ENCODE measurements around the gene PCBD1. TPM values are rescaled to one million over a fixed set of nuclear protein-coding genes. Genes with fewer than 3 reads are reported as not detected.
"Not testable (repeated sequence)": the region's sequence is repeated elsewhere in the genome, so short reads cannot be mapped to it uniquely, and the experiment has no call there.

PCBD1 gene
- total RNA-seq, 1 donor from 2014 or later = 25.5 TPM

DNA sequence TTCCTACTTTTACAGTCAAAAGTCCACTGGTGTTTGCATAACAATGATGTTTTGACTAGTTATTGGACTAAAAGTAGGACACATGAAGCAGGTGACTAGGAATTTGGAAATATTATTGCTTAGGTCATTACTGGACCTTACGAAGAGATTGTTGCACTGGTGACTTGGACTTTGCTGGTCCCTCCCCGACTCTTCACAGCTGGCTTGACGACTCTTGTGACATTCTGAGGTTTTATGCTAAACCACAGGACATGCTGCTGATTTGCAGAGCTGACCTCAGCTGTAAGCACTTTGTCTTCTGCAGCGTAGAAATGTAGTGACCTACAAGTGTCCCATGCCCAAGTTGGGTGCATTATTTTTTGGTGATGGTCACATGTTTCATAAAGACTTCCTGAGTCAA, 21.9 kb downstream of the PCBD1 start:
- DNase-seq (ENCODE audit: low spot score) = no peak

GRCh38 chr10:70864935-70865334, 23.4 kb downstream of the PCBD1 start:
- no peak for DNase-seq (ENCODE audit: low spot score)

GRCh38 chr10:70863470-70864160, 24.8 kb downstream of the PCBD1 start:
- DNase-seq (ENCODE audit: low spot score) = no peak

GRCh38 chr10:70861495-70862197, 26.7 kb downstream of the PCBD1 start:
- DNase-seq (ENCODE audit: low spot score) = not testable (repeated sequence)

GRCh38 chr10:70858759-70859158, 29.6 kb downstream of the PCBD1 start:
- DNase-seq (ENCODE audit: low spot score) = no peak

DNA sequence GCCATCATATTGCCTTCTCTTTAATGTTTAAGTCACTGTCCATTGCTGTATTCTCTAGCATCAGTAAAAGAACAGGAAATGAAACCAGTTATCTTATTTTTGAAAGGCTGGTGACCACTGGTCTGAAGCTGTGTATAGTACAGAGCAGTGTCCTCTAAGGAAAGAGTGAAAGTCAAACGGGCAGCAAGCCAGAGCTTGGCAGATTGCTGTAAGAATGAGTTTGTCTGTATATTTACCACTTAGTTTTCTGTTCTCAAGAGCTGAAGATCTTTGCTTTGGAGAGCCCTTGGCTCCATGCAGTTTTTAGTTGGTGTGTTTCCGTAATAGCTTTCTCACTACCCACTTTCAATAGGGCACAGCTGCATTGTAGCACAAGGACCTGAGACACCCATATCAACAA, 31.9 kb downstream of the PCBD1 start:
- DNase-seq (ENCODE audit: low spot score) = no peak

GRCh38 chr10:70853457-70853856, 34.9 kb downstream of the PCBD1 start:
- DNase-seq (ENCODE audit: low spot score) = no peak

GRCh38 chr10:70853038-70853437, 35.3 kb downstream of the PCBD1 start:
- DNase-seq (ENCODE audit: low spot score) = no peak

- DNase-seq (ENCODE audit: low spot score) = no peak
These were observed 36.5 kb downstream of the PCBD1 start for GRCh38 chr10:70851597-70852475.

- no peak for DNase-seq (ENCODE audit: low spot score)
These were observed 38.3 kb downstream of the PCBD1 start for GRCh38 chr10:70850097-70850496.

- peak; percentile 64 for DNase-seq (ENCODE audit: low spot score)
These were observed 38.8 kb downstream of the PCBD1 start for GRCh38 chr10:70849582-70850016.

DNA sequence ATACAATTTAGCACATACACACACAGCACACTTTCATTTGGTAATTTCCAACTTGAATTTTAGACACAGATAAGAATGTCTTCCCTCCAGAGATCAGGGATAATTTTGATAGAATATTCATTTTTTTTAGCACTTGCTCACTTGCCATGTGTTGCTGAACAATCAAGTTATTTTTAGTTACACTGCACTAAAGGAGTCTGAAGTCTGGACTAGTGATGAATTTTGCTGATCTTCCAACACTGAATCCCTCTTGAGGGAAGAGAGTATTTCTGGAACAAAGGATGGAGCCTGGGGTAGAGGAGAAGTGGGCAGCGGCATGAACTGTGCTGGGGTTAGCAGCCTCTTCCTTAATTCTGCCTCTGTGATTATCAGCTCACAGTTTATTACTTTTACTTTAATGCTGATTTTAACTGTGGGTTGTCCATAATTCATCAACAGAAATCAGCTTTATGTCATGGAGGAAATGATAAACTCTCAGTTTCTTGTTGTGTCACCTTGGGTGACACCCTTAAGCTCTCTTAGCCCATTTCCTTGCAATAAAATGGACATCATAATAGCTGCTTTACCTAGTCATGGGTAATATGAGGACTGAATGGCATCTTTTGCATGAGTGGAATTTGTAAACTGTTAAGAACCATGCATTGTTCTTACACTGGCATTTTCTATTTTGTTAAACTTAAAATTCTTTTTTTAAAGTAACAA, 40.6 kb downstream of the PCBD1 start:
- peak; percentile 24 for DNase-seq (ENCODE audit: low spot score)

DNA sequence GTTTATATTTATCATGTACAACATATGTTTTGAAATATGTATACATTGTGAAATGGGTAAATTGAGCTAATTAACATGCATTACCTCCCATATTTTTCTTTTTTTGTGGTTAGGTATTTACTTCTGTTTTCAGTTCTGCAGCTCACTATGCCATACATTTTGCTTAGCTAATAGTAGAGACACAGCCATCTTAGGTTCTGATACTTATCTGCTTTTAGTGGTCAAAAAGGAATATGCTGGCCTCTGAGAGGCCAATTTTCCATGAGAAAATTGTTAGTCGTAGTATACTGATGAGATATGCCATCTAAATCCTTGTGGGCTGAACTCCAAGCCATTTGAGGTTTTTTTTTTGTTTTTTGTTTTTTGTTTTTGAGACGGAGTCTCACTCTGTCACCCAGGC, 41.6 kb downstream of the PCBD1 start:
- no peak for DNase-seq (ENCODE audit: low spot score)

DNA sequence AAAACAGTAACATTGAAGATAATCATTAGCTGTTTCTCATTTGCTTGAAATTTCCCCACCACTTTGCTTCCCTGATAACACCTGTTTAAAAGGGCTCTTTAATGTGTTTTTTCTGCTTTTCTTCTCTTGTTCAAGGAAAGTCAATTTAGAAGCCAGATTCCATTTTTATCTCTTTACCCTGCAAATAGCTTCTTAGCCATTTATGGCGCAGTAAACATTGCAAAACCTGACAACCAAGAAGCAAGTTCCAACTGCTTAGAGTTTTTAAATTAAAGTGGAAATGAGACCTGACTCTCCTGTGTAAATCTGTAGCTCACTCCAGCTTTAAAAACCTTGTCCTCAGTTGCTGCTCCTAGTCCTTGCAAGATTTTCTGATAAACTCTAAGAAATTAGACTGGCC, 42.5 kb downstream of the PCBD1 start:
- DNase-seq (ENCODE audit: low spot score) = no peak

DNA sequence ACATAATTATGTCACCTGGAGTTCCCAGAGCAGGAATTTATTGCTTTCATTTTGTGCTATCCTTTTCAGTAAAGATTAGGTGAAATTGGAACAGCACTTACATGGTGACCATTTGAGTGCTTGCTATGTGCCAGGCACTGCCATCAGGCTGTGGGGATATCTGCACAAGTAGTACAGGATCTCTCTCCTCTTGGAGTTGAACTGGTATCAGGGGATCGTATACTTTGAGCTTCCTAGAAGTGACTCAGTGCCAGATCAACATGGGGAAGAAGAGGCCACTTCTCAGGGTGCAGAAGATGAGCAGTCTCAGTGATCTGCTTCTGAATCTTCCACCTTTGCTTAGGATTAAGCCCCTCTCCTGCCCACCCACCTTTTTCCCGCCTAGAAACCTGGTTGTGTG, 43.1 kb downstream of the PCBD1 start:
- no peak for DNase-seq (ENCODE audit: low spot score)

DNA sequence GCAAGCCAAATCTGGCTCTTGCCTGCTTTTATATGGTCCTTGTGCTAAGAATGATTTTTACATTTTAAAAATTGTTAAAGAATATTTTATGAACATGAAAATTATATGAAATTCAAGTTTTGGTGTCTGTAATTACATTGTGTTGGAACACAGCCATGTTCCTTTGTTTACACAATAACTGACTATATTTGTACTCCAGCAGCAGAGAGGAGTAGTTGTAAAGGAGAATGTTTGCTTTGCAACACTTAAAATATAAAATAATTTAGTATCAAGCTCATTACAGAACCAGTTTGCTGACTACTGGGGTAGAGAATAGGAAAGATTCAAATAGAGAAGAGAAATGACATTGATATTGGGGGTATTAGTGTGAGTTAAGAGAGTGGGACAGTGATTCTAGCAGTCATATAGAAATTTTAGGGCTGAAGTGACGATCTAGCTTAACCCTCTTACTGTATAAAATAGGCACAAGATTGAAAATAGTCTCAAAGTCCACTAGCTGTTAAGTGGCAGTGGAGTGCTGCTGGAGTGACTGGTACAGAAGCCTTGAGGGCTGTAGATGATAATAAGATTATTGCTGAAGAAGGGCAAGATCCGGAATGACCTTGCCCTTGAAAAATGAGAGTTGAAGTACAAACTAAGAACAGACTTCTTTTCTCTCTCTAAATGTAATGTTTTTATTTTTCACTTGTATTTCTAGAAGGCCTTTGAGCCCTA, 44.4 kb downstream of the PCBD1 start:
- no peak for DNase-seq (ENCODE audit: low spot score)

DNA sequence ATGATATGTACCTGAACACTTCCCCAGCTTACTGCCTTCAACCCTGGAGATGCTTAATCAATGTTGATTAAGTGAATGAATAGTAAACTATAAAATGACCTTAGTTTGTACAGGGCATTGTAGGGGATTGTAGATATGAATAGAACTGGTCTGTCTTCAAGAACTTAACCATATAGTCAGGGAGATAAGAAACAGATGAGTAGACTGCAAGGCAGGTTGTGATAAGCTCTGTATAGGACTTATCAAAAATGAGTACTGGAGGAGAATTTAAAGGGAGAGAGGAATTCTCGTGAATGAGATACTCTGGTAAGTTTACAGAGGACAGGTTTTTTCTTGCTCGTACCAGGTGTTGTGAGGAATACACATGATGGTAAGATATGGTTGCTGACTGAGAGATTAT, 45.0 kb downstream of the PCBD1 start:
- no peak for DNase-seq (ENCODE audit: low spot score)

- DNase-seq (ENCODE audit: low spot score) = no peak
These were observed 47.5 kb downstream of the PCBD1 start for GRCh38 chr10:70840836-70841235.

GRCh38 chr10:70838270-70838805, 50.0 kb downstream of the PCBD1 start:
- peak; percentile 14 for DNase-seq (ENCODE audit: low spot score)

DNA sequence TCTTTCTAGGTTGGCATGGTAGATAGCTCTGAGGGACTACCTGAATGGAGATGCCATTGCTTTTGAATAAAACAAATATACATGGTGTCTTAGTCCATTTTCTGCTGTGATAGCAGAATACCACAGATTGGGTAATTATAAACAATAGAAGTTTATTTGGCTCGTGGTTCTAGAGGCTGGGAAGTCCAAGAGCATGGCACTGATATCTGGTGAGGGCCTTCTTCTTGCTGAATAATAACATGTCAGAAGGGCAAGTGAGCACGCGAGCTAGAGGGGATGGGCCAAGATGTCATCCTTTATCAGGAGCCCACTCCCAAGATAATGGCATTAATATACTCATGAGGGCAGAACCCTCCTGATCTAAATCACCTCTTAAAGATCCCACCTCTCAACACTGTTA, 50.7 kb downstream of the PCBD1 start:
- DNase-seq (ENCODE audit: low spot score) = no peak

GRCh38 chr10:70836319-70836718, 52.0 kb downstream of the PCBD1 start:
- no peak for DNase-seq (ENCODE audit: low spot score)
